Measurements from ENCODE around the gene MARK1.
A peak's percentile ranks its signal among the peaks of the same experiment; 100 is the strongest.

Gene MARK1

GRCh38 chr1:220700556-220701179, 172.7 kb downstream of the MARK1 start:
- no peak overlapping the region for H3K4me3 ChIP-seq (replicated peaks in 1 of 2; ENCODE audit: low read depth in 2 of 2, low read length in 2 of 2)
- no peak for TF ChIP-seq CTCF (IDR thresholded peaks at IDR 0.05; ENCODE audit: low read depth, low read length)
- peak in 1 of 2 donors; percentile 46 for DNase-seq (ENCODE audit: low read depth in 2 of 2)

- DNase-seq (ENCODE audit: low read depth in 2 of 2), result no peak
- TF ChIP-seq CTCF (IDR thresholded peaks at IDR 0.05; ENCODE audit: low read depth, low read length), result no peak
- no peak overlapping the region for H3K4me3 ChIP-seq (replicated peaks in 1 of 2; ENCODE audit: low read depth in 2 of 2, low read length in 2 of 2)
Observed at GRCh38 chr1:220701974-220702373, 174.0 kb downstream of the MARK1 start.

DNA sequence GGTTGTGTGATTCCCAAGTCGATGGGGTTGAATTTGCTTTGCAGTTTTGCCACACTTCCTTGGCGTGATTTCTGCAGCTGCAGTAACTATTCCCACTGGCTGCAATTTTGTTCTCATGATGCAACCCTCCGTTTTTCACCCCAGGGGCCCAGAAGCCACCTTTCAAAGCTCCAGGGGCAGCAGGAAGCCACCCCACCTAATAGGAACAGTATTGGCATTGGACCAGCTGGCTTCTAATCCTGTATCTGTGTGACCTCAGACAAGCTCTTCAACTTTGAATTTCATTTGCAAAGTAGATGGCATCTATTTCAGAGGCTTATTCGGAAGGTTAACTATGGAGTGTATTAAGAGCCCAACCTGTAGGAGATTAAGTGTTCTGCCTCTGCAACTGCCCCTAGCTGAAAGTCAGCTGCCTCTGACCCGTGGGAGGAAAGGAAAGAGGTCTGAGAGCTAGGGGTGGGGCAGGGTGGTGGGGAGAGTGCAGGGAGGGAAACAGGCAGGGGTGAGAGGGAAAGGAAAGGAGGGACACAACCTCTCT, 174.9 kb downstream of the MARK1 start:
- H3K4me3 ChIP-seq (replicated peaks in 1 of 2; ENCODE audit: low read depth in 2 of 2, low read length in 2 of 2), result no peak overlapping the region
- DNase-seq (ENCODE audit: low read depth in 2 of 2), result no peak
- no peak for TF ChIP-seq CTCF (IDR thresholded peaks at IDR 0.05; ENCODE audit: low read depth, low read length)

GRCh38 chr1:220703305-220703704, 175.4 kb downstream of the MARK1 start:
- no peak for TF ChIP-seq CTCF (IDR thresholded peaks at IDR 0.05; ENCODE audit: low read depth, low read length)
- no peak for DNase-seq (ENCODE audit: low read depth in 2 of 2)
- no peak overlapping the region for H3K4me3 ChIP-seq (replicated peaks in 1 of 2; ENCODE audit: low read depth in 2 of 2, low read length in 2 of 2)

DNA sequence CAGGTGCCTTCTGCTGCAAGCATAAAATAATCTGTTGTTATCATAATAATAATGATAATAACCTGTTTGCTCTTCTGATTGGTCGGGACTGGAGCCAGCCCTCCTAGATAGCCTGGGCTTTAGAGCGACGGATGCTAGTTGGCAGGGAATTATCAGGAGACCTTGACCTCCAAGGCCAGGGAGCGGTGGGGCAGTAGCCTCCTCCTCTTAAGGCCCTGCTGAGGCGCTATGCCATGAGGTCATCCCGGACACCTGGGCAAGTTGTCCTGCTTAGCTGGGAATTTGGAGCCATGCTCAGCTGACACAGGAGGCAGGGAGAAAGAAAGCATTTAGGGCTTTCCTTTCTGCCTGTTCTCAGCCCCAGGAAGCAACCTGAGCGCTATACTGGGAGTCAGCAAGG, 177.8 kb downstream of the MARK1 start:
- H3K4me3 ChIP-seq (replicated peaks in 1 of 2; ENCODE audit: low read depth in 2 of 2, low read length in 2 of 2), result no peak overlapping the region
- no peak for TF ChIP-seq CTCF (IDR thresholded peaks at IDR 0.05; ENCODE audit: low read depth, low read length)
- no peak for DNase-seq (ENCODE audit: low read depth in 2 of 2)

DNA sequence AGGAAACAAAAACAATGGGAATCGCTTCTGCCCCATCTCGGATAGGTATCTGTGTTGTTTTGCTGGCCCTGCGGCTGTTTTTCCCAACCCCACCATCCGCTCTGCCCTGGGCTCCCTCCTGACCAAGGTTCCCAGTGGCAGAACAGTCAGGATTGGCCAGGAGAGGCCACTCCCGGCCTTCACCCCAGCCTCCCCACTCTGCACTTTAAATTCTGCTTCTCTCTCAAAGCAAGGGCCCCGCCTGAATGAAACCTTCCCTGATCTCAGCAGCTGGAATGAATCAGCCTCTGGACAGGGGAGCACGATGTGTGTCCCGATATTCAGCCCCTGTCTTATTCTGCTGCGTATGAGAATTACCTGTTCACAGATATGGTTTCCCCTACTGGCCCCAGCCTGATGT, 178.5 kb downstream of the MARK1 start:
- DNase-seq (ENCODE audit: low read depth in 2 of 2), result no peak
- H3K4me3 ChIP-seq (replicated peaks in 1 of 2; ENCODE audit: low read depth in 2 of 2, low read length in 2 of 2), result no peak overlapping the region
- no peak for TF ChIP-seq CTCF (IDR thresholded peaks at IDR 0.05; ENCODE audit: low read depth, low read length)

GRCh38 chr1:220707160-220707559, 179.2 kb downstream of the MARK1 start:
- DNase-seq (ENCODE audit: low read depth in 2 of 2), result no peak
- TF ChIP-seq CTCF (IDR thresholded peaks at IDR 0.05; ENCODE audit: low read depth, low read length), result no peak

More at GRCh38 chr1:220707160-220707559, 179.2 kb downstream of the MARK1 start:
- H3K4me3 ChIP-seq (replicated peaks in 1 of 2; ENCODE audit: low read depth in 2 of 2, low read length in 2 of 2), result no peak overlapping the region
